DMS153 treated with DMSO at 0.1 percent for 48 hours (cell line): ENCODE measurements around the gene CDADC1.

ENCODE experiments used
- DNase-seq: peaks from one replicate; lab custom pipeline; 2025; ENCODE audit not compliant: unreplicated experiment; lab: John Stamatoyannopoulos, UW

CDADC1 gene

GRCh38 chr13:49247643-49248621 lies at the start of gene CDADC1:
CDADC1 (plus strand) TSS chr13:49247925; CDS start chr13:49248038, 113 bp downstream.
- peak; percentile 78 for DNase-seq

GRCh38 chr13:49206641-49207040 lies 41.1 kb upstream of the CDADC1 start:
- no peak for DNase-seq

- DNase-seq: no peak
These were observed 39.1 kb upstream of the CDADC1 start for GRCh38 chr13:49208619-49209018.

- no peak for DNase-seq
These were observed 37.6 kb upstream of the CDADC1 start for GRCh38 chr13:49210114-49210513.

GRCh38 chr13:49210669-49211068 lies 37.1 kb upstream of the CDADC1 start:
- no peak for DNase-seq

- DNase-seq: no peak
These were observed 34.2 kb upstream of the CDADC1 start for GRCh38 chr13:49213539-49213938.

GRCh38 chr13:49213997-49214916 lies 33.5 kb upstream of the CDADC1 start:
- no peak for DNase-seq

- no peak for DNase-seq
These were observed 32.8 kb upstream of the CDADC1 start for GRCh38 chr13:49214917-49215376.

- no peak for DNase-seq
These were observed 31.4 kb upstream of the CDADC1 start for GRCh38 chr13:49216334-49216733.

GRCh38 chr13:49217962-49218492 lies 29.7 kb upstream of the CDADC1 start:
- no peak for DNase-seq

- DNase-seq: no peak
These were observed 29.2 kb upstream of the CDADC1 start for GRCh38 chr13:49218493-49219051.

GRCh38 chr13:49219647-49220035 lies 28.1 kb upstream of the CDADC1 start:
- DNase-seq: no peak

- DNase-seq: no peak
These were observed 27.5 kb upstream of the CDADC1 start, which contains the start of gene MLNR for GRCh38 chr13:49220036-49220855. MLNR (plus strand) TSS chr13:49220338; CDS start chr13:49220338, 0 bp downstream.

GRCh38 chr13:49220856-49221589 lies 26.7 kb upstream of the CDADC1 start:
- no peak for DNase-seq

GRCh38 chr13:49221590-49221965 lies 26.1 kb upstream of the CDADC1 start:
- no peak for DNase-seq

- DNase-seq: no peak
These were observed 22.3 kb upstream of the CDADC1 start for GRCh38 chr13:49225223-49226042.

- no peak for DNase-seq
These were observed 21.1 kb upstream of the CDADC1 start for GRCh38 chr13:49226613-49227012.

GRCh38 chr13:49234741-49235140 lies 13.0 kb upstream of the CDADC1 start:
- no peak for DNase-seq
